ENCODE results near the gene CHI3L1.

CHI3L1 gene

GRCh38 chr1:203199816-203200571 lies 13.5 kb upstream of the CHI3L1 start:
- no peak overlapping the region for H3K4me3 ChIP-seq (ENCODE audit: control insufficient read depth, low read depth, low read length)
- DNase-seq (ENCODE audit: low read depth) = peak; percentile 94
- TF ChIP-seq, protein P1, sequence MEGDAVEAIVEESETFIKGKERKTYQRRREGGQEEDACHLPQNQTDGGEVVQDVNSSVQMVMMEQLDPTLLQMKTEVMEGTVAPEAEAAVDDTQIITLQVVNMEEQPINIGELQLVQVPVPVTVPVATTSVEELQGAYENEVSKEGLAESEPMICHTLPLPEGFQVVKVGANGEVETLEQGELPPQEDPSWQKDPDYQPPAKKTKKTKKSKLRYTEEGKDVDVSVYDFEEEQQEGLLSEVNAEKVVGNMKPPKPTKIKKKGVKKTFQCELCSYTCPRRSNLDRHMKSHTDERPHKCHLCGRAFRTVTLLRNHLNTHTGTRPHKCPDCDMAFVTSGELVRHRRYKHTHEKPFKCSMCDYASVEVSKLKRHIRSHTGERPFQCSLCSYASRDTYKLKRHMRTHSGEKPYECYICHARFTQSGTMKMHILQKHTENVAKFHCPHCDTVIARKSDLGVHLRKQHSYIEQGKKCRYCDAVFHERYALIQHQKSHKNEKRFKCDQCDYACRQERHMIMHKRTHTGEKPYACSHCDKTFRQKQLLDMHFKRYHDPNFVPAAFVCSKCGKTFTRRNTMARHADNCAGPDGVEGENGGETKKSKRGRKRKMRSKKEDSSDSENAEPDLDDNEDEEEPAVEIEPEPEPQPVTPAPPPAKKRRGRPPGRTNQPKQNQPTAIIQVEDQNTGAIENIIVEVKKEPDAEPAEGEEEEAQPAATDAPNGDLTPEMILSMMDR (conservative IDR thresholded peaks at IDR 0.05; ENCODE audit: control insufficient read depth, insufficient read depth, low read depth, low read length) = no peak

DNA sequence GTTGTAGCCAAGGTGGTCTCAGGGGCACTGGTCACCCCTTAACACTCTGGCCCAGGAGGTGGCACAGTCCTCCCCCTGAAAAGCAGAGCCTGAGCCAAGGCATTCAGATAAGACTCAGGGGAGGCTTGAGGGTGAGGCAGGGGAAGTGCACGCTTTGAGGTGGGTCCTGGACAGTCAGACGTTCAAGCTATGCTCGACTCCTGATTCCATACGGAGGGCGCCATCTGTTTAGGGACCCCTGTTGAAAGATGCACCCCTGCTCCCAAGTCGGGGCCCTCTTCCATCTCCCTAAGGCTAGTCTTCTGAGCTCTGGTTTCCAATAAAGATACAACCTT lies 12.9 kb upstream of the CHI3L1 start:
- no peak for DNase-seq (ENCODE audit: low read depth)
- TF ChIP-seq, protein P1 (conservative IDR thresholded peaks at IDR 0.05; ENCODE audit: control insufficient read depth, insufficient read depth, low read depth, low read length) = no peak
- no peak overlapping the region for H3K4me3 ChIP-seq (ENCODE audit: control insufficient read depth, low read depth, low read length)

GRCh38 chr1:203199002-203199401 lies 12.5 kb upstream of the CHI3L1 start:
- H3K4me3 ChIP-seq (ENCODE audit: control insufficient read depth, low read depth, low read length) = no peak overlapping the region
- TF ChIP-seq, protein P1 (conservative IDR thresholded peaks at IDR 0.05; ENCODE audit: control insufficient read depth, insufficient read depth, low read depth, low read length) = no peak
- no peak for DNase-seq (ENCODE audit: low read depth)

DNA sequence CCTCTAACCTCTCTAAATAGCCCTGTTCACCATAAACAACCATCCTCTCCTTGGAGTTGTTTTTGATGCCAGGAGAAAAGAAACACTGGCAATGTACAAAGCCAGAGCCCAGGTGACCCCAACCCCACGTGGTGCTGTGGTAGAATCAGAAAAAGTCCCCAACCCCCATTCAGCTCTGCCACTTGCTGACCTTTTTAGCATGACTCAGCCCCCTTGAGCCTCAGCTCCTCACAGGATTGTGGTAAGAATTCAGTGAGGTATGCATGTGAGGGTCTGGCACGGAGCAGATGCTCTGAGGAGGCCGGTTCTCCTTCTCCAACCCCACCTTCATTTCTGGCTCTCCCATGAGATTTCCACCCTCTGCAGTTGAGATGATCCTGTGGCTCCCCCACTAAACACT lies 11.1 kb upstream of the CHI3L1 start:
- no peak overlapping the region for H3K4me3 ChIP-seq (ENCODE audit: control insufficient read depth, low read depth, low read length)
- TF ChIP-seq, protein P1 (conservative IDR thresholded peaks at IDR 0.05; ENCODE audit: control insufficient read depth, insufficient read depth, low read depth, low read length) = no peak
- peak; percentile 84 for DNase-seq (ENCODE audit: low read depth)

GRCh38 chr1:203196371-203196770 lies 9.9 kb upstream of the CHI3L1 start:
- no peak overlapping the region for H3K4me3 ChIP-seq (ENCODE audit: control insufficient read depth, low read depth, low read length)
- TF ChIP-seq, protein P1 (conservative IDR thresholded peaks at IDR 0.05; ENCODE audit: control insufficient read depth, insufficient read depth, low read depth, low read length) = no peak
- DNase-seq (ENCODE audit: low read depth) = no peak

DNA sequence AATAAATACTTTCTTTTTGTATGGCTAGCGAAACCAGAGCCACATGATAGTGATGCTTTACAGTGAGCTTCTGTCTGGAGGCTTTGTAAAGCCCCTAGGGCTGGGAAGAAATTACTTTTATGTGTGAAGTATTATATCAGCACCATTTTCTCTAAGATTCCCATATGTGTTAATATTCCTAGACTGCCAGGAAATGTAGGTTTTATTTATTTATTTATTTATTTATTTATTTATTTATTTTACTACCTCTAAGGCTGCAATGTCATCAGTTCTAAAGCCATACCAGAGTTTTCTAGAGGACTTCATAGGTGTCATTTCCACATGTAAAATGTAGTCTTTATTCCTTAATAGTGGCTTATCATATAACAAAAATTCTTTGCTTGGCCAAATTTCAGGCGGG lies 4.4 kb upstream of the CHI3L1 start:
- DNase-seq (ENCODE audit: low read depth) = no peak
- TF ChIP-seq, protein P1 (conservative IDR thresholded peaks at IDR 0.05; ENCODE audit: control insufficient read depth, insufficient read depth, low read depth, low read length) = no peak
- no peak overlapping the region for H3K4me3 ChIP-seq (ENCODE audit: control insufficient read depth, low read depth, low read length)
